GM18502 (cell line): ENCODE measurements around the gene PIK3R5.
A peak's percentile ranks its signal among the peaks of the same experiment; 100 is the strongest.

Experiments used
- ATAC-seq: cut with Tn5 transposase; IDR thresholded peaks from one replicate; pipeline ENCODE4 v1.9.1; 2021; ENCODE audit warnings: mild to moderate bottlenecking; ENCODE audit not compliant: unreplicated experiment, poor library complexity

Gene PIK3R5

DNA sequence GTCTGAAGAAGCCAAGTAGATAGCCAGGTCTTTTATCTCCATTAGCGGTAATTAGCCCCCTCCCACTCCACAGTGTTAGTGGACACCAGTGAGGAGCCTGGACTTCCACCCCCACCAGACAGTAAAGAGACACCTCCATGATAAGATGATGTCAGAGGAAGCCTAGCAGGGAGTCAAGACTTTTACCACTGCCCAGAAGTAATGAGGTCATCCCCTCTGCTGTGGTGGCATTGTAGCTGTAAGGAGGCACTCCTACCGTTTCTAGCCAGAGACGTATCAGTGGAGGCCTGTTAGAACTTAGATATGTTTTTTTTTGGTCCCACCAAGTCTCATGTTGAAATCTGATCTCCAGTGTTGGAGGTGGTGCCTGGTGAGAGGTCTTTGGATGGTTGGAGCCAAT, 38.1 kb downstream of the PIK3R5 start:
- no peak for ATAC-seq

DNA sequence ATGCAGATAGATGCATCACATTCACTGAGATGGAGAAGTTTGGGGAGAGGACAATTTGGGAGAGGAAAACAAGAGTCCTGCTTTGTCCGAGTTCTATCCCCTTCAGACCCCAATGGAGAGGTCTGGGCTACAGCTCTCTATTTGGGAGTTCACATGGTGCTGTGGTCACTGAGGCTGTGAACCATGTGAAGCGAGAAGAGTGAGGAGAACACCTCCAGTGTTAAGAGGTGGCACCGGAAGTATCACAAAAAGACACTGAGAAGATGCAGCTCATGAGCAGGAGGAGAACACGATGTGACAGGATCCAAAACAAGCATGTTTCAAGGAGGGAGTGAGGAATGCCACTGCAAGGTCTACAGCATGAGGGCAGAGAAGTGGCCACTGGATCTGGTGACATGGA, 39.7 kb downstream of the PIK3R5 start:
- ATAC-seq = no peak

DNA sequence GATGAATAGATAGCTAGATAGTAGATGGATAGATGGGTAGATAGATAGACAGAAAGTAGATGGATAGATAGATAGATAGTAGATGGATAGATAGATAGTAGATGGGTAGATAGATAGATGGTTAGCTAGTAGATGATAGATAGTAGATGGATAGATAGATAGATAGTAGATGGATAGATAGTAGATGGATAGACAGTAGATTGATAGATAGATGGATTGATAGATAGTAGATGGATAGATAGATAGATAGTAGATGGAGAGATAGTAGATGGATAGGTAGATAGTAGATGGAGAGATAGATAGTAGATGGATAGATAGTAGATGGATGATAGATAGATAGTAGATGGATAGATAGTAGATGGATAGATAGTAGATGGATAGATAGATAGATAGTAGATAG, 40.4 kb downstream of the PIK3R5 start:
- no peak for ATAC-seq

DNA sequence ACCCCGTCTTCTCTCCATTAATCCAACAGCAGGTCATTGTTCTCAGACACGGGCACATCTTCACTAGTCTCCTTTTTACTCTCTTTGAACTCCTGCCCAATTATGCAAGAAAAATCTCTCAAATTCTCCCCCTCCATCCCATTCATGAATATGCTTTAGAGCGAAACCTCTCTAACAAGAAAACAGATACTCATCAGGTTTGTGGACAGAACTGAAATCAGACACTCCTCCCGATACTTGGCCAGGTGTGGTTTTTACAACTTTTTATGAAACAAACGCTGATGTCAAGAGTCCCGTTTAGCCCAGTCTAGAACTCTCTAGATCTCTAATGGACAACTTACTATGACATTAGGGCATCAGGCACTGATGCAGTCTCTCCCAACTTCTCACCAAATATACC, 40.9 kb downstream of the PIK3R5 start:
- ATAC-seq = peak; percentile 74

DNA sequence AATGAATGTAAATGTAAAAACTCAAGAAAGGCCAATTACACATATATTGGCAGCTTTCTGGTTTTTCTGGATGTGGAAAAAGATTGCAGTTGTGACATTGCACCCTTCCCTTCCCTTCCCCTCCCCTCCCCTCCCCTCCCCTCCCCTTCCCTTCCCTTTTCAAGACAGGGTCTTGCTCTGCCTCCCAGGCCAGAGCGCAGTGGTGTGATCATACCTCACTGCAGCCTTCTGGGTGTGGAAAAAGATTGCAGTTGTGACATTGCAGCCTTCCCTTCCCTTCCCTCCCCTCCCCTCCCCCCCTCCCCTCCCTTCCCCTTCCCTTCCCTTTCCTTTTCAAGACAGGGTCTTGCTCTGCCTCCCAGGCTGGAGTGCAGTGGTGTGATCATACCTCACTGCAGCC, 41.7 kb downstream of the PIK3R5 start:
- no peak for ATAC-seq

DNA sequence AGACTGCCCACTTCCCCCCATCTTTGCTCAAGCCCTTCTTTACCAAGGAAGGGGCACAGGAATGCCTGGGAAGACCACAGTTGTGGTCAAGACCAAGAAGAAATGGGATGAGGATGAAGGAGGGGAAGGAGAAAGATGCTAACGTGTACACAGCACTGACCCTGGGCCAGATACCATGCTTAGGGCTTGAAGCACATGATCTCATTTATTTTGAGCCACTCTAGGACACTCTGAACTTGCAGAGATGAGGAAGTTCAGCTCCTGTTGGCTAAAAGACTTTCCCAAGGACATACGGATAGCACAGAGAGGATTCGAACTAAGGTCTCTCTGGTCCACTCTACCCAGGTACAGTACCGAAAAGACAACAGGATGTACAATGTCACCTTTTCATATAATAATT, 42.6 kb downstream of the PIK3R5 start:
- no peak for ATAC-seq

DNA sequence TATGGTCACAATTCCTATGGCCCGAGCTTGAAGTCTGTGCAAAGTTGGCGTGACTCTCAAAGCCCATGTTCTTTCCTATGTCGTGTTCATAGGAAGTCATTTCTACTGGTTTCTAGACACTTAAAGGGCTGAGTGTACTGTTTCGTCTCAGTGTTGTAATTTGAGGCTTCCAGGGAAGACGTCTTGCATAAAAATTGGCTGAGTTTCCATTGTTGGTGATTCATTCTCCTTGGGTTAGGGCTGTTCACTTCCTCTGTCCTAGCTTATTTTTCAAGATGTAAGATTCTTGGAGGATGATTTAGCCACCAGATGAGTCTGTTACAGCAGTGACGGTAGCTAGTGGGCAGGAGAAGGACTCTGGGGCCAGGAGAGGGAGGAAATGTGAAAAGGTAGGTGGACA, 43.1 kb downstream of the PIK3R5 start:
- ATAC-seq = no peak

DNA sequence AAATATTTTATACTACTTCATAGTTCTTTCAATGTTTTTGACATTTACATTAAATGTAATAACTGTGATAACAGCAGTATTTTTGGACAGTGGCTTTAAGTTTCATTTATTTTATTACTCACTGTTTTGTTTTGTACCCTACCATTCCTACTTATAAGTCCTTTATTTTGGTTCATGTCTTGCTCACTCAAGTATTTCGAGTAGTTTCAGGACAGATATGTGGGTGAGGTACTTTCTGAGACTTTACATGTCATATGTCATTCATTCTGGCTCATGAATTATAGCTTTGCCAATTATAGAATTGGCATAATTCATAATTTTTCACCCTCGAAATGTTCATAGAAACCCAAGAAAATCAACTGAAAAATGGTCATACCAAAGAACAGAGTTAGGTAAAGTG, 44.4 kb downstream of the PIK3R5 start:
- no peak for ATAC-seq

DNA sequence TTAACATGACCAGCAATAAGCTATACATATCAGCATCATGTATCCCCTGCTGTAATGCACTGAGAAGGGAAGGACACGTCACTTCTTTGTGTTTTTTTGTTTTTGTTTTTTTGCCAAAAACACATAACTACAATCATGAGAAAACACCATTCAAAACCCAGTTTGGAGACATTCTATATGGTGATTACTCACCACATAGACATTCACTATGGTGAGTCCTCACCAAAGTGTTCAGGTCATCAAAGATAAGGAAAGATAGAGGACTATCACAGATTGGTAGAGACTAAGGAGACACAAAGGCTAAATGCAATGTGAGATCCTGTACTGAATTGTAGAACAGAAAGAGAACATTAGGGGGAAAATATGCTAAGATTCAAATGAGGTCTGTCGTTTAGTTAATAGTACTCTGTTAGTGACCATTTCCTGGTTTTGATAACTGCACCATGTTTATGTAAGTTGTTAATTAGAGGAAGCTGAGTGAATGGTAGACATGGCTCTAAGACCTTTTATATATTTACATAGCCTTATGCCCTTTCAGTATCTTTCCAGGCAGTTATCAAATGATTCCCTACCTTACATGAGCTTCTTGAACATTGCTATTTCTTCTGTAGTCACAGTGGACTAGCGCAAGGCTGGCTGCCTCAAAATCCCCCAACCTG, 46.6 kb downstream of the PIK3R5 start:
- no peak for ATAC-seq

DNA sequence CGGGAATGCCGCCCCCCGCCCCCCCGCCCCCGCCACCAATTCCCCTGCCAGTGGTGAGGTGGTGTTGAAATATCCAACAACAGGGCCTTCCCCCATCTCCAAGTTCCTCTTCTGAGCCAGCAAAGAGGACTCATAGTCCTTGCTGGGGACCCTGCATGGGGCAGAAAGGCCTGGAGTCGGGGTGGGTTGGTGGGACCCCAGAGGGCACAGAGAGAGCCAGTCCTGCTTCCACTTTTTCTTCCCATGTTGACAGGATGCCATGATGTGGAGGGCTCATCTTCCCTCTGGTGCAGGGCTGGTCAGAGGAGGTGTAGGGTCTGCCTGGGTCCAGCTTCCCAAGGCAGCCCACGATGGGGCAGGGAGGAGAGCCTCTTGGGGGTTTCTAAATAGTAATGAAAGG, 49.0 kb downstream of the PIK3R5 start:
- no peak for ATAC-seq

DNA sequence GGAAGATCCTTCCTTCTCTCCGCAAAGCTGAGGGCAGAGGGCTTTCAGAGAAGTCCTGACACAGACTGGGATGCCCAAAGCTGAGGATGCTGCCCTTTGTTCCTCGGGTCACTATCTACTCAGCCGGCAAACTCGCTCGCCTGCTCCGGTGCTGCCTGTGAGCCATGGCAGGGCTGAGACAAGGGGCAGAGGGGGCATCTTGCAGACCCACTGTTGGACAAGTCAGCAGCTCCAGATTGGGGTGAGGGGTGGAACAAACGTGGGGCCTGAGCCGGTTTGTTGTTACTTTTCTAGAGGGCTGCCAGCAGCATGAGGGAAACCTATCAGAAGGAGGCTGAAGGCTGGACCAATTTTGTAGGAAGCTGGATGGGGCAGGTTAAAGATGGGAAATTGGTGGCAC, 51.0 kb downstream of the PIK3R5 start:
- no peak for ATAC-seq

DNA sequence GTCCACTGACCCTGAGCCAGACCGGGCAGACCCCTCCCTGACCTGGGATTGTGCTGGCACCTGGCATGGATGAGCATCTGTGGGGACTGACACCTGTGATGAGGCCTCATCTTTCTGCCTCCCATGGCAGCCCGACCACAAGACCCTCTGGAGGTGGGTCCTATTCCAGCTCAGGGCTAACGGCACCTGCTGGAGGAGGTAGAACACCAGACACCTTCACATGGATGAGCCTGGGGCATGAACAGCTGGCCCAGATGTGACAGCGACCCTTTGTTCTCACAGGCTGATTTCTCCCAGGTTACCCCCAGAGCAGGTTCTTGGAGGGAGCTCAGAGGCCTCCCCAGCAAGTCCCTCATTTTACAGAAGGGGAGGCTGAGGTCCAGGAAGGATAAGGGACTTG, 51.6 kb downstream of the PIK3R5 start:
- ATAC-seq = no peak

DNA sequence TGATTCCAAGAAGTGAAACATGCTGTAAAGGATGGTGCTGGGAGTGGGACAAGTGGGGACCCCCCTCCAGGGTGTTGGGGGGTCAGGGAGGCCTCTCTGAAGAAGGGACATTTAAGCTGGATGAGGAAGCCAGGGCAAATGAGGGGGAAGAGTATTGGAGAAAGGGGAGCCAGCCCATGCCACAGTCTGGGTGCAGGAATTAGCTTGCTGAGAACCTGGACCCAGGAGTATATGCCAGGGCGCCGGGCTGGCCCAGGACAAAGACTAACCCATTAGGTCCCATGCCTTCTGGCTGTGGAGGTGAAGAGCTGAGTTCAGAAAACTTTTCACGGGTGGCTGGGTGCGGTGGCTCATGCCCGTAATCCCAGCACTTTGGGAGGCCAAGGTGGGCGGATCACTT, 52.4 kb downstream of the PIK3R5 start:
- no peak for ATAC-seq

DNA sequence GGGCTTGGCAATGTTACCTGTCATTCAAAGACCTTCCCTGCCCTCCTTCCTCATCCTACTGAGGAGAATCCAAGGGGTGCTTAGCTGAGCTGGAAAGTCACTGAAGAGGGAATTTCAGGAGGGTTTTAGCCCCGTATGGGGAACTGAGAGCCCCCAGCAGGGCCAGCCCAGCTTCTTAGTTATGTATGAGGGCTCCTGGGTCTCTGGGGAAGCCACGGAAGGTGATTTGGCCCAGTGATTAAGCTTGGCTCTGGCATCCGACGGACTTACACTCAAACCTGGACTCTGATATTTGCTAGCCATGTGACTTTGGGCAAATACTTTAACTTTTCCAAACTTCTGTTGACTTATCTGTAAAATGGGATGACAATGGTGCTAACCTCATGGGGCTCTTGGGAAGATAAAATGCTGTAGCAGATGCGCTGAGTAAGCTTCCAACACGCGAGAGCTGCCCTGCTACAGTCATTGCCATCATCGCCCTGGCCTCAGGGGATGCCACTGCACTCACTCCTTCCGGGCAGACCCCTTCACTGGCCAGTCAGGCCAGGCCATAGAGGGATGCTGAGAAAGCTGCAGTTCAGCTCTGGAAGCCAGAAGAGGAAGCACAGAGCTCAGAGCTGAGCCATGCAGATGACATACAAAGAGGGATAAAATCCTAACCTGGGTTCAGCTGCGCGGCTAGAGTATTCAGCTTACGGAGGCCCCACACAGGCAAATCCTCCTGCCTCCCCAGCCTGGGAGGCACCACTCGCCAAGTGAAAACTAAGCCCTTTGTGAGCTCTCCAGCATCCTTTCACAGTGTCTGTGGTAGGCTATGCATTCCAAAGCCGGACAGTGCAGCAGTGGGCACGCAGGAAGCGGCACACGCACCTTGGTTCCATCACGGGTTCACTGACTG, 53.2 kb downstream of the PIK3R5 start:
- no peak for ATAC-seq

DNA sequence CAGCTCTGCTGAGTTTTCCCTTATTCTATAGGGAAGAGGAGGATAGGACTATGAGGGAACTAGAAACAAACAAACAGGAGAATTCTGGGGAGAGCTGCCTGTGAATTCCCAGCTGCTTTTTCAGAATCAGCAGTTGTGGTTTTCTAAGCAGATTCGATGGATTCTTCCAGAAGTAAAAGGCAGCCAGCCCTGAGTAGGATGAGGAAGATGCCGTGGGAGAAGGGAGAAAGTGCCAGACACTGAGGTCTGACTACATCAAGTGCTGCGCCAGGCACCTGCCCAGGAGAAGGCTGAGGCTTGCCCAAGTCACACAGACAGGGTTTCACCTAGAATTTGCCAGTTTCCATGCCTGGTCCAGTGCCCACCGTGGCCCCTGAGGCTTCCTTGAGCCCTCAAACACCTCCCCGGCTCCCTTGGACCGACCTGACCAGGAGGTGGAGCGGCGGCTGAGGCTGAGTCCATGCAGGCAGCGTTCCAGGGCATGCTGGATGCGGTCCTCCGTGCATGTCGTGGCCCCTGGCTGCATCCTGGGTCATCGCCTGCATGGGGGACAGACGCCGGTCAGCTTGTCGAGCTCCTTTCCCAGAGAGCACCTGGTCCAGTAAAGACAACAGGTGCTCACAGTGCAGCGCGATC, 54.4 kb downstream of the PIK3R5 start:
- no peak for ATAC-seq

DNA sequence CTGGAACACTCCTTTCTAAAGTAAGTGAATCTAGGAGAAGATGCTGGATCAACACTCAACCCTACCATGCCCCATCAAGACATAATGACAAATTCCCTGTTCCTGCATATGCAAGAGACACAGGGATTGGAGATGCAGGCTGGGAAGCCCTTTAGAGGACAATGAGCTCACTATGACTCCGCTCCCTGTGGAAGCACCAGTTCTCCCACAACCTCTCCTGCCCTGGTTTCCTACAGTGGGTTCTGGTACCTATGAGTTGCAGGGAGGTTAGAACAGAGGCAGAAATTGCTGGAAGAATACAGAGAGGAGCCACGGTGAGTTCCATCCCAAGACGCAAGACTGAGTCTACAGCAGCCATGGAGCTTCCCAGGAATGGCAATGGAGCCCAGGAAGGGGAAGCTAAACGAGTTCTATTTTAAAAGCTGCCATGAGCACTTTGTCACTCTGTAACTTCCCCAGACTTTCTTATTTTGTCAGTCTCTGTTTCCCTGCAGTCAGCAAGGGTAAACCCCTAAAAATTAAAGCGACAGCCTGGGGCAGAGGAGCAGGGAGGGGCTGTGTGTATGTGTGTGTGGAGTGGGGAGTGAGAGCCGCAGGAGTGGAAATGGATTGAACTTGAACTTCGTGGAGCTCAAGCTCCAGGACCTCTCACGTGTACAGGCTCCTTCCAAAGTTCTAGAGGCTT, 55.8 kb downstream of the PIK3R5 start:
- no peak for ATAC-seq

DNA sequence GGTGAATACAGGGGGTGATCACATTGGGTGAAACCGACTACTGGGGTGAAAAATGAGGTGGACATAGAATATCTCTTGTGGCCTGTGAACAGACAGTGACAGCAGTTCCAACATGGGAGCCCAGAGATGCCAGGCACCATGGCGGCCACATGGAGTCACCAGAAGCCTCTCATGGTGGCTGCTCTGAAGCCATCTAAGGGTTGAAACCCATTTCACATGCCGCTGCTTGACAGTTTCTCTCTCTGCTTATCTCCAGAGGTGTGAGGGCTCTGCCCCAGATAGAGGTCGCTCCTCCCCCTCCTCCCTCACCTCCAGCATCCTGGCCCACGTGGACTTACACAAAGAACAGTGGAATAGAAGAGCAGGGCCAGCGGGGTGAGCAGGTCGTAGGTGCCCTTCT, 60.2 kb downstream of the PIK3R5 start:
- no peak for ATAC-seq

DNA sequence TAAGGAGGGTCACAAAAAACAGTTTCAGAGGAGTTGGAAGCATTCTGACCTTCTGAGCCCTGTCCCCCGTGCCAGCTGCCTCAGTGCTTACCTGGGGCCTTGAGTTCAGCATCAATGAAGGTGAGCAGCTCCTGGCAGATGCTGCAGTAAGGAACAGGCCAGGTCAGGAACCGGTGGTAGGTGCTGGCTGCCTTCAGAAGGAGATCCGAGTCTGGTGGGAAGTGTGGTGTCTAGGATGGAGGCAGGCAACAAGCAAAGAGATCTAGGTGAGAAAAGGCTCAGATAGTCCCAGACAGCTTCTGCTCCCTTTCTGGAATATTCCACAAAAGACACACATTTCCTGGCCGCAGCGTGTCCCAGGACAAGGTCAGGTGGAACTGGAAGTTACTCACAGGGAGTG, 60.8 kb downstream of the PIK3R5 start:
- no peak for ATAC-seq

DNA sequence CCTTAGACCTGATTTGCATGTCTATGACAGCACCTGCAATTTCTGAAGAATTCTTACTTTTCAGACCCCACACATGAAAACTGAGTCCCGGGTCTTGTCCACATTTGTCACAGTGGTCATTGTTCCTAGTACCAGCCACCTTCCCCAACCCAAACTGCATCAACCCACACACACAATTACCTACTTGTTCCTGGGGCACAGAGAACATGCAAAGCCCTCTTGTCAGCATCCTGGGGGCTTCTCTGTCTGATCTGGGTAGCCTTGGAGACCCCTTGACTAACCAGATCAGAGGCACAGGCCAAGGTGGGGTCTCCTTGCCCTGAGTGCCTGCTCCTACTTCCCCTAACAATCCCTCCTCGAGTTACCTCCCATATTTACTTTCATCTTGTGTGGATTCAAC, 61.3 kb downstream of the PIK3R5 start:
- ATAC-seq = no peak

DNA sequence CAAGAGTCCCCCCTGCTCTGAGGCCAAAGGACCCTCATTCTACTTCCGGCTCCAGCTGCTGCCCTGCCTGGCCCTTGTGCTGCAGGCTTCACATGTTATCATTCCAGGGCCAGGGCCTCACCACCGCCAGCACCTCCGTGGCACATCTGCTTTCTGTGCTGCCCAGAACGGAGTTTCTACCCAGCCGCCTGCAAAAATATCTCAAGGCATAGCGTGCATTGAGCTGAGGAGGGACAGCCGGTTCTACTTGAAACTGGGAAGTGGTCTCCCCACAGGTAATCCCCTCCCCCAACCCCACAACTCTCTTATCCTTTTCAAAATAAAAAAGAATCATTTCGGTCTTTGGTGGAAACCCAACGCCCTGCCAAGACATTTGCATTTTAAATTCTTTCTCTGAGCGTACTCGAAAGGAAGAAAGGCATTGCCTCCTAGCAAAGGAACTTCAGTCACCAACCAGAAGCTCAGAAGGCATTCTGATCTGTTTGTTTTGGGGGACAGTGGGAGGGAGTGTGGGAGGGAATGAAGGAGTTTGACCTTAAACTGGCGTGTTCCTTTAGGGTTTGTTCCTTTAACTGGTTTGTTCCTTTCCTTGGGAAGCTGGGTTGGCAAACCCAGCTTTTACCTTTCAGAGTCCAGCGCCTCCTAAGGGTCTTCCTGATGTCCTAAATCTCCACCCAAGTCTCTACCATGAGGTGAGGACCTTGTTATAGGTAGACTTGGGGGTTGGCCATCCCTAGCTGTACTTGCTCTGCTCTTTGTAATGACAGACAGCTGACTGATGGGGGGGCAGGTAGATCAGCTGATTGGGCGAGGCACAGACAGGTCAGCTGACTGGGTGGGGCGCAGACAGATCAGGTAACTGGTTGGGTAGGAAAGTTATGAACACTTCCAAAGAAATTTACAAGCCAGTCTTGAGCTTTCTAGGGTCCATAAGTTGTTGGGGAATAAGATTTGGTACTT, 64.6 kb downstream of the PIK3R5 start:
- ATAC-seq = no peak
